Measurements from ENCODE around the gene RGS9. TPM values are rescaled to one million over a fixed set of nuclear protein-coding genes. Genes with fewer than 3 reads are reported as not detected.
"Not testable (repeated sequence)": the region's sequence is repeated elsewhere in the genome, so short reads cannot be mapped to it uniquely, and the experiment has no call there.

The RGS9 gene
- total RNA-seq, 1 donor from 2014 or later: 0.84 TPM

DNA sequence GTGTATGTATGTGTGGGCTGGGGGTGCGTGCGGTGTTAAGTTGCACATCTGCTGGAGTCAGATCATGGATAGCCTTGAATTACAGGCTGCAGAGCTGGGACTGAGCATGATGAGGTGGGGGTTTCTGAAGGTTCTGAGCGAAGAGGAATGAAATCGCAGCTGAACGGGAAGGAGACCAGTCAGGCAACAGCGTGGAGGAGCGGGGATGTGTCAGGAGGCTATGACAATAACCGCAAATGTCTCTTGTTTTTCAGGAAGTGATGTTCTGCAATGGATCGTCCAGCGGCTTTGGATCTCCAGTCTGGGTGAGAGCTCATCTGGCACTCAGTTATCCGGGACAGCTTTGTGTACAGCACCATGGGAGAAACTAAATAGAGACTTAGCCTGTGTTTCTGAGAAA lies 20.9 kb downstream of the RGS9 start:
- no peak for ATAC-seq

DNA sequence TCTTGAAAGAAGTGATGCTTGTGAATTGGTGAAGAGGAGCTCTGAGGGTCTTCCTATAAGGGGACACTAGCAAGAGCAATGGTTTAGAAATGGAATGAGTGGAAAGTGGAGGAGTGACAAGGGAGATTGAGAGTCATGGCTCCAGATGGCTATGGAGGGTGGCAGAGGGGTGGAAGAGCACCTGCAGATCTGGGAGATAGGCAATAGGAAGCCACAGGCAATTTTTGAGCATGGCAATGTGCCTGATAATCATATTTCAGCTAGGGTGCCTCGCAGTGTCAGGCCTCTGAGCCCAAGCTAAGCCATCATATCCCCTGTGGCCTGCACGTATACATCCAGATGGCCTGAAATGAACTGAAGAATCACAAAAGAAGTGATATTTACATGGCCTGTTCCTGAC lies 21.5 kb downstream of the RGS9 start:
- no peak for ATAC-seq

DNA sequence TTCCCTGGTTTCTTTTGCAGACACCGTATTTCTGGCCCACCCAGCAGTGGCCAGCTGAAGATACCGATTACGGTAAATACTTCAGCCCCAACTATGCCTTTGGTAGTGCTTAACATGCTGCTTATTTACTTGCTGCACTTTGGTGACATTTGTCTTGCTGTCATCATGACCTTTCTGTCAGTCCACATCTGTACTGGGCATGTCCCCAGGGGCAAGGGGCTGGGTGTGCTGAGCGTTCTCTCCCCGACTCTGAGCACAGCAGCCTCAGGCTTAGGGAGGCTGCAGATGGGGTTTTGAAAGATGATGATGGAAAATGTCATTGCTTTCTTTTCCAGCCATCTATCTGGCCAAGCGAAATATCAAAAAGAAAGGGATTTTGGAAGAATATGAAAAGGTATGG lies 23.3 kb downstream of the RGS9 start:
- no peak for ATAC-seq

DNA sequence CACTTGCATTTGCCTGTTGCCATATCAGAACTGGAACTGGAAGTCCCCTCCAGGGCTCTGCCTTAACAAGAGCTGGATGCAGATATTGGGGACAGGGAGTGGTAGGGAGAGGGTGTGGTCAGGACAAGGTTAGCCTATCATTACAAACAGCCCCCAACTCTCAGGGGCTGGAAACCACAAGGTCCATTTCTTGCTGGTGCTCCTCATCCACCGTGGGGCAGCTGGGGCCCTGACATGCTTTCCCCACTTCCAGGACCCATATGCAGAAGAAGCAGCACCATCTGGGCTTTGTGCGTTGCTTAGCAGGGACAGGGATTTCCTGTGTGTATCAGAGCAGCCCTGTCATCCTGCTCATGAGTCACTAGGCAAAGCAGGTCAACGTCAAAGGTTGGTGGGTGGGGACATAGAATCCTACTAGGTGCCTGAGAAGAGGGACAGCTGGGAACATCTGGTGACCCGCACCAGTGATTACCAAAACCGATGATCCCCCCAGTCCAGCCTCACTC lies 26.9 kb downstream of the RGS9 start:
- peak; percentile 80 for ATAC-seq

DNA sequence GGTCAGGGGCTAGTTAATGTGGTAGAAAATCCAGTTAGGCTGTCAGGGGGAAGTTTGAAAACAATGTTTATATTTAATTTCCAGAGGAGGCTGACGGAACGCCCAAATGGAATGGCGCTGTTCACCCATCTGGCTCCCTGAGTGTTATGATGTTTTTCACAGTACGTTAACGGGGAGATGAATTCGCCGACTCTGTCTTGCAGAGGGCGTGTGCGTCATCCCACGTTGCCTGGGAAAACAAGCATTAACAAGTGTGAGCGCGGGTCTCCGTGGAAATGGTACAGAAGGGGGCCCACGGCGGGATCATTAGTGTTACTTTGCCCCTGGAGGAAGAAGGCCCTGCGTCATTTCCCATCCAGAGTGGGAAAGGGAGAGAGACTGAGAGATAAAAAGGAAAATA lies 29.6 kb downstream of the RGS9 start:
- no peak for ATAC-seq

DNA sequence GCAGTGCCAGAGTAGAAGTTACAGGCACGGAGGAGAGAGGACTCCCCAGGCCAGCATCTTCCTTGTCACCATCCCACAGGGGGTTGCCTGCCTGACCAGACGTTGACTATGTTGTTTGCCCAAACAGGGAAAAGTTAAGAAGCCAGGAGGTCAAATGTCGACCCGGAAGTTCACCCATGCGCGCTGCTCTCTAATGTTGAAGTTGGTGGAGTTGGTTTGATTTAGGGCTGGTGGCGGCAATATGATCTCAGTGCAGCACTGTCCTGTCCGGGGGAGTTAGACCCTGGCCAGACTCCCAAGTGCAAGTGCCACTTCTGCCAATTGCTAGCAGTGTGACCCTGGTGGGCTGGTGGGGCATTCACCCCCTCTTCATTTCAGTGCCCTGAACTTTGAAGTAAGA lies 30.4 kb downstream of the RGS9 start:
- no peak for ATAC-seq

DNA sequence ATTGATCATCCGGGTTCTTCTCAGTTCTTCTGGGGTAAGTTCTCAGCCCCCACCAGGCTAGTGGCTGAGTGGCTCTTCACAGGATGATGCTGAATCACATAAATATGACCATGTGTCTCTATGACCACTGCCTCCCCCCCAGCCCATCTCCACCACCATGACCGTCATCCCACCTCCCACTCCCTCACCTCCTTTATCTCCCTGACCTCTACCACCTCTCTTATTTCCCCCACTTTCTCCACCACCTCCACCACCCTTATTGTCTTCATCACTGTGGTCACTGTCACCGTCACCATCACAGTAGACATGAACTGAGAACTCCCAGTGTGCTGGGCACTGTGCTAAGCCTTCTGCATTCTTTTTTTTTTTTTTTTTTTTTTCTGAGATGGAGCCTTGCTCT lies 32.5 kb downstream of the RGS9 start:
- ATAC-seq: no peak

DNA sequence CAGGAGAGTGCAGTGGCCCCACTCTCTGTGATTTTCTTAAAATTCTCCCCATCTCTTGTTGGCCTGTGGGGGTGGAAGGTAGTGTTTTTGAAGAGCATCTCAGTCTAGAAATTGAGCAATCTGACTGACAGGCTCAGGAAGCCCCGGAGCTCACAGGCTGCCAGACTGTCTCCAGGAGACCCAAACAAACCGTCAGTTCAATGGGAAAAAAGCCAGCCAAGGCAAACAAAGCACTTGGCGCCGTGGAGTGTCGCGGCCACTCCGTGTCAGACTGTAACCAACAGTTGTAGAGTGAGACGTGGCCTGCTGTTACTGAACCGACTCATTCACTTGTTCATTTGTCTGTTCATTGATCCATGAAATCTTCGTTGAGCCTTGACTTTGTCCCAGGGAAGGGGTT lies 33.7 kb downstream of the RGS9 start:
- peak; percentile 31 for ATAC-seq

DNA sequence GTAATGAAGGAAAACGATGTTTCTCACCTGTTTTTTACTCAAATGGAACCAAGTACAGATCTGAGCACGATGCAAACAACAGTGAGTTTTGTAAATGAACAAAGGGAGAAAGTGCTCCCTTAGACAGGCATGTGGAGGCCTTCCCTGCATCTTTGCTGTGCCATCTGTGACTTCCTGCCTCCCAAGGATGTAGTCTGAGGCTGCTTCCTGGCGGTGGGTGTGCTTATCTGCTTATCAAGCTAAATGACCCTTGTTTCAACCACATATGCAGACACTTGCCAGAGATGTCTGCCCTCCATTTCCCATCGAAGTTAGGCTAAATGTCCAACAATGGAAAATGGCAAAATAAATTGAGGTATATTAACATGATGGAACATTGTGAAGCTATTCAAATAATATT lies 34.6 kb downstream of the RGS9 start:
- no peak for ATAC-seq

DNA sequence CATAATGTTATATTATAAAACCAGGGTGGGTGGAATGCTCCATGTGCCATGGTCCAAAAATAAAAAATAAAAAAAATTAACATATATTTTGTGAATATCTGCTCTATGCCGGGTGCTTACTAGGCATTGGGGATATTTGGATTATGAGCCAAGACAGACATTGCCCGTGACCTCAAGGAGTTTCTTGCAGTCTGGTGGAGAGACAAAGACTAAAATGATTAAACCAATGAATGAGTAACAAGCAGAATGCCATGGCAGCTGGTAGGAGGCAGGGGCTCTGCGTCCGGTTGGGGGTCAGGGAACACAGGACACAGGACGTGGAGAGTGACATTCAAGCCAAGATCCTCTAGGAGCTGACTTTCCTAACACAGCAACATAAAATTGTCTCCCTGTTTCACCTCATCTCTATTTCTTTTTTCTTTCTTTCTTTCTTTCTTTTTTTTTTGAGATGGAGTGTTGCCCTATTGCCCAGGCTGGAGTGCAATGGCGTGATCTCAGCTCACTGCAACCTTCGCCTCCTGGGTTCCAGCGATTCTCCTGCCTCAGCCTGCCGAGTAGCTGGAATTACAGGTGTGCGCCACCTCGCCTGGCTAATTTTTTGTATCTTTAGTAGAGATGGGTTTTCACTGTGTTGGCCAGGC lies 35.4 kb downstream of the RGS9 start:
- ATAC-seq: no peak

DNA sequence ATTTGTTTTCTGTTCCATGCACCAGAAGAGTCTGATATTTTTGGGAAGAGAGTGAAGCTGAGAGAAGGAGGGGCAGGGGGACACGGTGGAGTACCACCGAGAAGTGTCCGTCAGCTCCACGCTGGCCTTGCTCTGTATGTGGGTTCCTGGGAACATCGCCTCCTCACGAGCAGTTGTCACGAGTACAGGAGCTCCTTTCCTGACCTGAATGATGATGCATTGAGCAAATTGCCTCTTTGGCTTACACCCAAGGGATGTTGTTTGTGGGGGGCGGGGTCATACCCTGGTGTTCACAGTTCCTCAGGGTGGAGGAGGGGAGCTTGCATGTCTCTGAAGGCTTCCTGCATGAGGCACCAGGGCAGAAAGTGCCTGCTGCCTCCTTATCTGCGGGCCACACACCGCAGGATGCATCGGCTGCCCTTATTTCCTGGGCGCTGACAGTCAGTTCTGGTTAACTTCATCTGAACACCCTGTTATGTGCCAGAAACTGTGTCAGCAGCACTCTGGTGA lies 36.2 kb downstream of the RGS9 start:
- peak; percentile 46 for ATAC-seq

DNA sequence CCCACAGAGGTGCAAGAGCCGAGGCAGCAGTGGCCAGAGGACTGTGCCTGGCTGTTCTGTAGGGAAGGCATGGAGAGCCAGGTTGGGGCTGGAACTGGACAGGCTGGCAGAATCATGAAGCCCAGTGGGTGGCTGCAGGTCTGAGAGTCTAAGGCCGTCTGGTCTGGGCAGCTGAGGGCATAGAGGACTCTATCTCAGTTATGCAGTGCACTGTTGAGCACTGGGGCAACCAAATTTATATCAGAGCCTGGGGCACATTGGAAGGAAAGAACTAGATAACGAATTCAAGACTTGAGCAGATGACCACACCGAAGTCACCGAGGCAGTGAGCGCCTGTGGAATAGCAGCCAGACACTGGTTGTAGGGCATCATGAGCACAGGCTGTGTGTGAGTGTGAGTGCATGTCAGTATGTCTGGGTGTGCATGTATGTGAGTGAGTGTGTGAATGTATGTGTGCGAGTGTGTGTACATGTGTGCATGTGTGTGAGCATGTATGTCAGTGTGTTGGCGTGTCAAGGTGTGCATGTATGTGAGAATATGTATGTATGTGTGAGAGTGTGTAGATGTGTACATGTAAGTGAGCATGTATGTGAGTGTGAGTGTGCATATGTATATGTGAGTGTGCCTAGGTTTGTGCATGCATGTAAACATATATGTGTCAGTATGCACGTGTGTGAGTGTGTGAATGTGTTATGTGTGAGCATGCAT lies 37.0 kb downstream of the RGS9 start:
- ATAC-seq: no peak

DNA sequence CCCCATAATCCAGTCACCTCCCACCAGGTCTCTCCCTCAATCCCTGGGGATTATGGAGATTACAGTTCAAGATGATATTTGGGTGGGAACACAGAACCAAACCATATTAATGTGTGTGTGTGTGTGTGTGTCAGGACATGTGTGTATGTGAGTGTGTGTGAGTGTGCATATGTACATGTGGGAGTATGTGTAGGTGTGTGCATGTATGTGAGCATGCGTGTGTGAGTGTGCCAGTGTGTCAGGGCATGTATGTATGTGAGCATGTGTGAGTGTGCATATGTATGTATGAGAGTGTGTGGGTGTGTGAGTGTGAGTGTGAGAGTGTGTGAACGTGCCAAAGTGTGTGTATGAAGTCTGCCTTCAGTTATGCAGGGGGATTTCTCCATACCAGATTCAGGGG lies 37.8 kb downstream of the RGS9 start:
- no peak for ATAC-seq

DNA sequence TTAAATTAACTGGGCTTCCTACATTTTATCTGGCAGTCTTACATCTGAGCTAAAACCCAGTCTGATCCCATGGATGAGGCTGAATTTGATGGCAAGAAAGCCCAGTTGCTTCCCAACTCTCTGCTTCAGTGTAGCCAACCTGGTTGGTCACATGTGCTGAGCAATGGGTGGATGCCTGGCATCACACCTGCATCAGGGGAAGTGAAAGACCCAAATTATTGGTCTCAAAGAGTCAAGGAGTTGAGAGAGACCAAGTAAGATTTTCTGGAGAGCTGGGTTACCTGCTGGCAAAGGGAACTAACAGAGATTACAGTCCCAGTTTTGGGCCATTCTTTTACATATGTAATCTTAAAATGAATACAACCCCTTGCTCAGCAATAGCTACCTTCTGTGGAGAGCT lies 38.8 kb downstream of the RGS9 start:
- no peak for ATAC-seq

DNA sequence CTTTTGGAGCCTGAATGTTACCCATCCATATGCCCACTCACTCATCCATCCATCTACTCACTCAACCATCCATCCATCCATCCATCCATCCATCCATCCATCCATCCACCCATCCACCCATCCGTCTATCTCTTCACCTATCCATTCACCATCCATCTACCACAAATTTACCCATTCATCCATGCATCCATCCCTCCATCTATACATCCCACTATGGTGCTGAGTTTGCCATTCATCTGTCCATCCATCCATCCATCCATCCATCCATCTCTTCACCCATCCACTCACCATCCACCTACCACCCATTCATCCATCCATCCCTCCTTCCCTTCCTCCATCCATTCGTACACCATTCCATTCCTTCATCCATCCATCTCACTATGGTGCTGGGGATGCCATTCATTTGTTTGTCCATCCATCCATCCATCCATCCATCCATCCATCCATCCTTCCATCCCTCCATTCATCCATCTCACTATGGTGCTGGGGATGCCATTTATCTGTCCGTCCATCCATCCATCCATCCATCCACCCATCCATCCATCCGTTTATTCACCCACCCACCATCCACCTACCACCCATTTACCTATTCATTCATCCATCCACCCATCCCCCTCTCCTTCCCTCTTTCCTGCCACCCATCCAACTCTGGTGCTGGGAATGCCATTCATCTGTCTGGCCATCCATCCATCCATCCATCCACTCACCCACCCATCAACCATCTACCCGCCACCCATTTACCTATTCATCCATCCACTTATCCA lies 39.7 kb downstream of the RGS9 start:
- no peak for ATAC-seq

DNA sequence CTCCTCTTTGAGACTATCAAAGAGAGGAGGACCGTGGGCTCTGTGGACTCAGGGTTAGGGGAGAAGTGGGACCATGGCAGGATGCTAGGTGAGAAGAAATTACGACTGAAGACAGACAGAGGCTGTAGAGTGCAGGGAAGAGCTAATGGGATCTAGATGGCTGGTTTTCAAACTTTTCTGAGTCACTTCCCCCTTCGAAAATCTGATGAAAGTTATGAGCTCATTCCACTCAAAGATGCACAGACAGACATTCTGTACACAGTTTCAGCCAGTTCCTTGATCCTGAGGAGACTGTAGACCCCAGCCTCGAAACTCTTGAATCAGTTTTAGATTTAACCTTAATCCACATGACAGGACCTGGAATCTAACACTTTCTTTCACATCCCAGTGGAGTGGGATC lies 40.7 kb downstream of the RGS9 start:
- ATAC-seq: no peak

DNA sequence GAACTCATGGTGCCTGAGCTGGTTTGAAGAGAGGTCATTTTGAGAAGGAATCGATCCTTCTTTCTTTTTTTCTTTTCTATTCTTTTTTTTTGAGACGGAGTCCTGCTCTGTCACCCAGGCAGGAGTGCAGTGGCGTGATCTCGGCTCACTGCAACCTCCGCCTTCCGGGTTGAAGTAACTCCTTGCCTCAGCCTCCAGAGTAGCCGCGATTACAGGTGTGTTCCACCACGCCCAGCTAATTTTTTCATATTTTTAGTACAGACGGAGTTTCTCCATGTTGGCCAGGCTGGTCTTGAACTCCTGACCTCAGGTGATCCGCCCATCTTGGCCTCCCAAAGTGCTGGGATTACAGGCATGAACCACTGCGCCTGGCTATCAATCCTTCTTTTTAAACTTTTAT lies 43.1 kb downstream of the RGS9 start:
- ATAC-seq: not testable (repeated sequence)

DNA sequence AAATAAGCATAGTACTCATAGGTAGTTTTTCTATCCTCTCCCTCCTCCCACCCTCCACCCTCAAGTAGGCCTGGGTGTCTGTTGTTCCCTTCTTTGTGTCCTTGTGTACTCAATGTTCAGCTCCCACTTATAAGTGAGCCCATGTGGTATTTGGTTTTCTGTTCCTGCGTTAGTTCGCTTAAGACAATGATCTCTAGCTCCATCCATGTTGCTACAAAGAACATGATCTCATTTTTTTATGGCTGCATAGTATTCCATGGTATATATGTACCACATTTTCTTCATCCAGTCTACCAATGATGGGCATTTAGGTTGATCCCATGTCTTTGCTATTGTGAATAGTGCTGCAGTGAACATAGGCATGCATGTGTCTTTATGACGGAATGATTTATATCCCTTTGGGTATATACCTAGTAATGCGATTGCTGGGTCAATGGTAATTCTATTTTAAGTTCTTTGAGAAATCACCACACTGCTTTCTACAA lies 43.6 kb downstream of the RGS9 start:
- not testable (repeated sequence) for ATAC-seq

DNA sequence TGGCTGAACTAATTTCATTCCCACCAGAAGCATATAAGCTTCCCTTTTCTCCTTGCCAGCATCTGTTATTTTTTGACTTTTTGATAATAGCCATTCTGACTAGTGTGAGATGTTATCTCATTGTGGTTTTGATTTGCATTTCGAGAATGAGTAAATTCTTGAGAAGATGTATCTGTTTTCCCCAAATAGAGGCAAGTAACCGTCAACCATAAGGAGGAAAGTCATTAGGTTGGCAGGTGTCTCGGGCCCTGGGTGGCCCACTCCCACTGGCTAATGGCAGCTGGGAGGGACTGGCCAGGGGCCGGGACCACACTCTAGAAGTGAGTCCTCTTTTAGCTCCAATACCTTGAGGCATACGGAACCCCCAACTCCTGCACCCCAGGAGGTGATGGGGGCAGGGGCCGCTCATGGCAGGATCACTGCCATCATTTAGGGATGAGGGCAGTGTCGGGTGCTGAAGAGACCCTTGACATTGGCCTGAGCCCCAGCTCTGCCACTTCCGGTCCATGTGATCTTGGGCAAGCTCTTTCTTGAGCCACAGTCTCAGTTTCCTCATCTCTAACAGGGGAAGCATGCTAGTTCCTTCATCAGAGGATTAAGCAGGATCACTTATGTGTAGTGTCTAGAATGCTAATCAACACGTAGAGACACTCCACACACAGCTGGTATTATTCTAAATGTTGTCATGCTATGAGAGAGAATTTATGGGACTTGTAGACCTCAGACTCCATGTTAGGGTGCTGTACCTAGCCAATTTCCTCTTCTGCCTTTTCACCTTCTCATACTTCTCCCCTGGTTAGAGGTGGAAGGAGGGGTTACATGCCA lies 44.3 kb downstream of the RGS9 start:
- ATAC-seq: no peak

DNA sequence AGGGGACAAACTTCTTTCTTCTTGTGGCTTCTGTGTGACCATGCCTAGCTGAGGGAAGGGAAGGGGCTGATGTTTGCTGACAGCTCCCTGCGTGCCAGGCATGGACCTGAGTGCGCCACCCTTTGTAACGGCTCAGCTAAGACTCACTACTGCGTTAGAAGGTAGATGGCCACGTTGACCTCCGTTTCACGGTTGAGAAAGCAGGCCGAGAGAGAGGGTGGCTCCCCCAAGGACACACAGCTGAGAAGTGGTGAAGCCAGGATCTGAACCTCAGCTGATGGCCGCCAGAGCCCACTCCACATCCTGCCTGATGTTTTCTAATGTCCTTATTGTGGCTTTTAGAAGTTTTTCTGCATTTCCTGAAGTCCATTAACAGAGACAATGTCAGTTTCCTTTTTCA lies 45.1 kb downstream of the RGS9 start:
- ATAC-seq: no peak

DNA sequence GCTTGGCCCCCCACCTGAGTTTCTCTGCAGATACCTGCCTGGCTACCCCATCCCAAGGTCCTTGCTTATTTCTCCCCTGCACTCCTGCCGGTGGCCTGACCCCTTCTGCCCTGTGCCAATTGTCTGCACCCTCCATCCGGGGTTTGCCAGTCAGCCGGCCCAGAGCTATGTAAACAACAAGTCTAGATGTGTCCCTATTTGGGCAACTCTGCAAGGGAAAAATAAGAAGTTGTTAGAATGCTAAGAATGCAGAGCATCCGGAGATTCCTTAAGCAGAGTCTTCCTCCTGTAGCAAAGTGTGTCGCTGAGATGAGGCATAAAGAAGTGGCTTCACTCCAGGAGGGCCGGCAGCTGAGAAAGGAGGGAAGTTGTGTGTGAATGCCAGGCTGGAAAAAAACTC lies 46.6 kb downstream of the RGS9 start:
- no peak for ATAC-seq

DNA sequence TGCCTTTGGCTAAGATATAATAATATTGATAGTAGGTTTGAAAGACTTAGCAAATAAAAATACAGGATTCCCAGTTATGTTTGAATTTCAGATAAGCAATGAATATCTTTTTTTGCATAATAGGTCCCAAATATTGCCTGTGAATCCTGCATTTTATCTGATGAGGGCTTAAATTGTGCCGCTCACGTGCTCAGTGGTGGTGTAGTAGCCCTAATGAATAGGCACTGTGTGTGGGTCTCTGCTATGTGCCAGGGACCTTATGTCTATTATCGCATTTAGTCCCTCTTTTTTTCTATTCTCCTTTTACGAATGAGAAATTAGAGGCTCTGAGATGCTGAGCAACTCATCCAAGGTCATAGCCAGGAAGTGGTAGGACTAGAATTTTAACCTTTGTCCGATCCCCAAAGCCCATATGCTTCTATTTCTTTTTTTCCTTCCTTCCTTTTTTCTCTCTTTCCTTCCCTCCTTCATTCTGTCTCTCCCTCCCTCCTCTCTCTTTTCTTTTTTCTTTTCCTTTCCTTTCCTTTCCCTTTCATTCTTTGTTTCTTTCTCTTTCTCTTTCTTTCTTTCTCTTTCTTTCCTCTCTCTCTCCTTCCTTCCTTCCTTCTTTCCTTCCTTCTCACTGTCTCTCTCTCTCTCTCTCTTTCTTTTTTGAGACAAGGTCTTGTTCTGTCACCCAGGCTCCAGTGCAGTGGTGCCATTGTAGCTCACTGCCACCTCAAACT lies 47.2 kb downstream of the RGS9 start:
- no peak for ATAC-seq
